WTC11 (cell line): ENCODE results near the gene BHLHE23.

Experiments
- ATF2 ChIP-seq: sonication (generic); formaldehyde crosslinking; IDR thresholded peaks from 2 replicates; pipeline ENCODE4 v1.8.1; 2022; ENCODE audit warnings: low read depth, missing genetic modification reagents, borderline replicate concordance
- CTCF ChIP-seq: fragments of 200-600 bp; IDR thresholded peaks from 2 replicates; pipeline ENCODE4 v1.8.0; 2022; ENCODE audit warnings: antibody characterized with exemption
- GTF2I ChIP-seq: fragments of 250-450 bp; sonication (Bioruptor Pico); conservative IDR thresholded peaks from 2 replicates; pipeline ENCODE4 v1.4.0; 2021; ENCODE audit warnings: mild to moderate bottlenecking
- MLX ChIP-seq: sonication (generic); formaldehyde crosslinking; IDR thresholded peaks from 2 replicates; pipeline ENCODE4 v1.8.1; 2023; ENCODE audit warnings: mild to moderate bottlenecking, missing genetic modification reagents, moderate library complexity

GRCh38 chr20:63016514-63017075 is 9.8 kb upstream of the BHLHE23 start:
- TF ChIP-seq GTF2I (CRISPR knock-in tag), result no peak
- no peak for TF ChIP-seq MLX (CRISPR knock-in tag)
- no peak for TF ChIP-seq CTCF
- TF ChIP-seq ATF2 (CRISPR knock-in tag), result no peak
